NCI-H1436 treated with DMSO at 0.1 percent for 48 hours (cell line): Measurements from ENCODE around the gene METRNL.
"Not testable (repeated sequence)": the region's sequence is repeated elsewhere in the genome, so short reads cannot be mapped to it uniquely, and the experiment has no call there.

Experiments used
- DNase-seq: peaks from one replicate; lab custom pipeline; 2025; lab: John Stamatoyannopoulos, UW

Gene METRNL

DNA sequence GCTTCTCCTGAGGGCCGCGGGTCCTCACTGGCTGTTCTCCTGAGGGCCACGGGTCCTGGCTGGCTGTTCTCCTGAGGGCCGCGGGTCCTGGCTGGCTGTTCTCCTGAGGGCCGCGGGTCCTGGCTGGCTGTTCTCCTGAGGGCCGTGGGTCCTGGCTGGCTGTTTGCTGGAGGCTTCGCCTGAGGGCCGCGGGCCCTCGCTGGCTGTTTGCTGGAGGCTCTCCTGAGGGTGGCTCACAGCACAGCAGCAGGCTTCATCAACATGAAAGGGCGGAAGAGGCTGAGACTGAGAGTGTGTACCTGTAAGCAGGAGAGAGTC lies 60.8 kb downstream of the METRNL start:
- not testable (repeated sequence) for DNase-seq

DNA sequence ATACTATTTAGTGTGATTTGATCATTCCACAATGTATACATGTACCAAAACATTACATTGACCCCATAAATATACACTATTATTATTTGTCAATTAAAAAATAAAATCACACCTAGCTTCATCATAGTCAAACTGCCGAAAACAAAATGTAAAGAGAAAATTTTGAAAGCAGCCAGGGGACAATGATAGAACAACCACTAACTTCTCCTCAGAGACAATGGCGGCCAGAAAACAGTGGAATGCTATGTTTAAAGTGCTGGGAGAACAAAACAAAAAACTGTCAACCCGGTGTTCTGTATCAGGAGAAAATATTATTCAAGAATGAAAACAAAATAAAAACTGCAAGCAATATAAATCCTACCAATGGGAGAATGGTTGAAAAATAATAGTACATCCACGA lies 63.2 kb downstream of the METRNL start:
- DNase-seq, result no peak

DNA sequence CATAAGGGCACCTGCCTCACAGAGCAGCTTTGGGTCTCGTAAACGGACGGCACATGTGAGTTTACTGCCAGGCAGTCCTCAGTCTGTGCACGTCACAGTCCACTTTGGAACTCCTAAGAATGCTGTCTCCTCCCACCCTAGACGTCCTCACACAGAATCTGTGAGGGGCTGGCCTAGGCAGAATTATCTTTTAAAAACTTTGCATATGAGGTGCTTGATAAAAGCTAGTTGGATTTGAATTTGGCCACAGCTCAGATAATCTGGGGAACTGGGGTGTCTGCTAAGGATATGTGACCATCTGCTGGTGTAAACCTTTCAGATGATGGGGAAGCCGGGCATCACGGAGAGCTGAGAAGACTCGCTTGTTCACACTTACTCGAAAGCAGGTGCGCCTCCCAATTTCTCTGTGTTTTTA lies 64.4 kb downstream of the METRNL start:
- no peak for DNase-seq
